GM12872 (cell line): ENCODE measurements around the gene FEN1.

Source experiments
- TF ChIP-seq, protein P1 (sequence below): IDR thresholded peaks from 3 replicates; pipeline ENCODE4 v1.5.1; 2011; ENCODE audit warnings: low read depth, mild to moderate bottlenecking, low read length, moderate library complexity; ENCODE audit not compliant: insufficient read depth

FEN1 gene

GRCh38 chr11:61778920-61779650 lies 13.6 kb upstream of the FEN1 start:
- TF ChIP-seq, protein P1, sequence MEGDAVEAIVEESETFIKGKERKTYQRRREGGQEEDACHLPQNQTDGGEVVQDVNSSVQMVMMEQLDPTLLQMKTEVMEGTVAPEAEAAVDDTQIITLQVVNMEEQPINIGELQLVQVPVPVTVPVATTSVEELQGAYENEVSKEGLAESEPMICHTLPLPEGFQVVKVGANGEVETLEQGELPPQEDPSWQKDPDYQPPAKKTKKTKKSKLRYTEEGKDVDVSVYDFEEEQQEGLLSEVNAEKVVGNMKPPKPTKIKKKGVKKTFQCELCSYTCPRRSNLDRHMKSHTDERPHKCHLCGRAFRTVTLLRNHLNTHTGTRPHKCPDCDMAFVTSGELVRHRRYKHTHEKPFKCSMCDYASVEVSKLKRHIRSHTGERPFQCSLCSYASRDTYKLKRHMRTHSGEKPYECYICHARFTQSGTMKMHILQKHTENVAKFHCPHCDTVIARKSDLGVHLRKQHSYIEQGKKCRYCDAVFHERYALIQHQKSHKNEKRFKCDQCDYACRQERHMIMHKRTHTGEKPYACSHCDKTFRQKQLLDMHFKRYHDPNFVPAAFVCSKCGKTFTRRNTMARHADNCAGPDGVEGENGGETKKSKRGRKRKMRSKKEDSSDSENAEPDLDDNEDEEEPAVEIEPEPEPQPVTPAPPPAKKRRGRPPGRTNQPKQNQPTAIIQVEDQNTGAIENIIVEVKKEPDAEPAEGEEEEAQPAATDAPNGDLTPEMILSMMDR = no peak

DNA sequence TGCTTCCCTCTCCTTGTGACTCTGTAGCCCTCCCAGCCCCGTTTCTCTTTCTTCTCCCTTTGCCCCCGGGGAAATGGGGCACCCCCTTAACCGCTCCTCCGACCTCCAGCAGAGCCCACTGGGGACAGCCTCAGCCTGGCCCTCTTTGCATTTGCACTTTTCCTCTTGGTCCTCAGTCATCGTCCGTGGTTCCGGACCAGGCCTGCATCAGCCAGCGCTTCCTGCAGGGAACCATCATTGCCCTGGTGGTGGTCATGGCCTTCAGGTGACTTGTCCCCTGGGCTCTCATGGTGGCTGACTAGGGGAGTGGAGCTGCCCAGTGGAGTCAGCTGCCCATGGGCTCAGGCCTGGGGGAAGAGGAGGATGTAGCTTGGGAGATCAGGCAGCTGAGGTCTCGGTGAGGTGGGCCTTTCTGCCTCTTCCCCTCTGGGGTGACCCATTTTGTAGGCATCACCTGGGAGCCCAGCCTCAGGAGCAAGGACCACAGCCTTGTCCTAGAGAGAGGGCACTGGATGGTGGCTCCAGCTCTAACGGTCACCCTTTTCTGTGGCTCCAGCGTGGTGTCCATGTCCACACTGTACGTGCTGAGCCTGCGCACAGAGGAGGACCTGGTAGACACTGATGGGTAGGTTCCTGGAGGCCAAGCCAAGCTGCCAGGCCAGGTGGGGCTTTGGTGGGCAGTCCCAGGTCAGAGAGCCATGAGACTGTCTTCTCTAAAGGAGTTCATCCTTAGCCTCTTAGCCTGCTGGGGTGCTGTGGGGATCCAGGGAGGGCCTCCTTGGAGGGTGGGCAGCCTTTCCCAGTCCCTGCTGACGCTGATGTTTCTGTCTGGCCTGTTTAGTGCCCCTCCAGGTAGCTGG lies 12.8 kb upstream of the FEN1 start:
- TF ChIP-seq, protein P1 = no peak

DNA sequence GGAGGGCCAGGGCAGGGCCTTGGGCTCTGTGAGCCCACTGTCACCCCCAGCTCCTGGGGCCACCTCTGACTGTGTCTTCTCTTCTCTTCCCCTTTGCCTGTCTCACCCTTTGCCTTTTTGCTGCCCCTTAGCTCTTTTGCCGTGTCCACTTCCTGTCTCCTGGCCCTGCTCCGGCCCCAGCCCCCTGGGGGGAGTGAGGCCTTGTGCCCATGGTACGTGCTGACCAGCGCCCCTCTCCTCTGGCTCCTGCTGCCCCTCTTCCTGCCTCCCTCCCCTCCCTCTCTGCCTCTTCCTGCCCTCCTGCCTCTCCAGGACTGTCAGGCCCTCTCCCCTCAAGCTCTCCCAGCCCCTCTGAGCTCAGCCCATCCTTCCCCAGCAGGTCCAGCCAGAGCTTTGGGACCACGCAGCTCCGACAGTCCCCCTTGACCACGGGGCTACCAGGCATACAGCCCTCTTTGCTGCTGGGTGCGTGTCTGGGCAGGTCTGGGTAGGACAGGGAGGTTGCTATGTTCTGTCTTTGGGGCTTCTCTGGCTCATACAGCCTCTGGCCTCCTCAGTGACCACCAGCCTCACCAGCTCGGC lies 12.0 kb upstream of the FEN1 start:
- TF ChIP-seq, protein P1 = no peak

DNA sequence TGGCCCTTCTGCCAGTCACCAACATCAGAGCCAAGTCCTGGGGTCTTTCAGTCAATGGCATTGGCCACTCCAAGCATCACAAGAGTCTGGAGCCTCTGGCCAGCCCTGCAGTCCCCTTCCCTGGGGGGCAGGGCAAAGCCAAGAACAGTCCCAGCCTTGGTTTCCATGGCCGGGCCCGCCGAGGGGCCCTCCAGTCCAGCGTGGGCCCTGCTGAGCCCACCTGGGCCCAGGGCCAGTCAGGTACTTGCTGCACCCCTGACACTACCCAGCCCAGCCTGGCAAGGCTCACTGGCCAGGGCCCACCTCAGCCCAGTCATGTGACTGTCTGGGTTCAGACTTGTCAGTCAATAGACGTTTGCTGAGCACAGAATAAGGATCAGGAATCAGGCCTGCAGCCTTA lies 11.1 kb upstream of the FEN1 start:
- TF ChIP-seq, protein P1 = no peak

DNA sequence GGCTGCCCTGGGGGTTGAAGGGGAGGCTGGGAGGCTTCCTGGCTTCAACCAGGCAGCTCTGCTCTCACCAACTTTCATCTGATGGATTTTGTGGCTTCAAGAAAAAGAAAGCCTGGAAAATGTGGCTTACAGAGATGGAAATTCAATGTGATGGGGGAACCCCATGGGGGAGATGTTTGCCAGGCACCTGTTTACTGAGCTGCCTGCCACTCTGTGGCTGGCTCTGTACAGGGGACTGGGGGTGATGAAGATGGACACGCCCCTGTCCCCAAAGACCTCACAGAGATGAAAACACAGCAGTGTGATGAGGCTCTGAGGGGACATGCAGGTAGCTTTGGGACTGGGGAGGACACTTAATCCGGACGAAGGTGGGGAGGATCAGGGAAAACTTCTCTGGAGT lies 10.4 kb upstream of the FEN1 start:
- TF ChIP-seq, protein P1 = no peak

DNA sequence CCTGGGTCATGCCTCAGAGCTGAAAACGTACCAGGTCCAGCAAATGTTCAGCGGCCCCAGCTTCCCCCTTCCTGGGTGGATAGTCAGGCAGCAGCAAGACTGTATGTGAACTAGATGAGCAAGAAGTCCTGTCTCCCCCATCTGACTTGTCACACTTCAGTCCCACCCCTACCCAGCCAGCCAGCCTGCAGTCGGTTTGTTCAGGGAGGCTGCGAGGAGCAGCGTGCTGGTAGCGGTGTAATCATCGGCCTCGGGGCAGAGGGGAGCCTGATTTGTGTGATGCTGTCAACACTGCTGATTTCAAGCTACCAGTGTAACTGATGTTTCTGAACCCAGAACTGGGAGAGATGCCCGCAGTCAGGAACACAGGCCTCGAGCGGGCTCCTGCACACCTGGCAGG lies 9.9 kb upstream of the FEN1 start:
- TF ChIP-seq, protein P1 = no peak
